Measurements from ENCODE around the gene FLNA. TPM values are rescaled to one million over a fixed set of nuclear protein-coding genes. Genes with fewer than 3 reads are reported as not detected.

FLNA gene
- total and polyA plus RNA-seq, 2 of the 13 experiments (the other 11 are each of a cell fraction or from before 2014, with no cell fraction given): 83.4 to 174 TPM

DNA sequence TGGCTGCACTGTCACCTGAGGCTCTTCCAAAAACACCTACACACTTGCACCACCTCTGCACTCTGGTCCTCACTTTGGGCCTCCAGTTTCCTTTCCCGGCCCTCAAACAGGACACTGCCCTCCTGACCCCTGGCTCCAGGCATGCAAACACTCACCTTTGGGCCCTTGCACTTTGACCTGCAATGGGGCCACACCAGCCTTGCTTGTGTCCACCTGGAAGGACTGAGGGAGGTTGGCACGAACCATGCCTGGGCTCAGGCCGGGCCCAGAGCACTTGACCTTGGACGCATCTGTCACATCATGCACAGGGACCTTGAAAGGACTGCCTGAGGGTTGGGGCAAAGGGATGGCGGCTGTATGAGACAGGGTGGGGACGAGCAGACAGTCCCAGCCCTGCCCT lies 15.6 kb downstream of the FLNA start (continued):
- TF ChIP-seq, protein P1, sequence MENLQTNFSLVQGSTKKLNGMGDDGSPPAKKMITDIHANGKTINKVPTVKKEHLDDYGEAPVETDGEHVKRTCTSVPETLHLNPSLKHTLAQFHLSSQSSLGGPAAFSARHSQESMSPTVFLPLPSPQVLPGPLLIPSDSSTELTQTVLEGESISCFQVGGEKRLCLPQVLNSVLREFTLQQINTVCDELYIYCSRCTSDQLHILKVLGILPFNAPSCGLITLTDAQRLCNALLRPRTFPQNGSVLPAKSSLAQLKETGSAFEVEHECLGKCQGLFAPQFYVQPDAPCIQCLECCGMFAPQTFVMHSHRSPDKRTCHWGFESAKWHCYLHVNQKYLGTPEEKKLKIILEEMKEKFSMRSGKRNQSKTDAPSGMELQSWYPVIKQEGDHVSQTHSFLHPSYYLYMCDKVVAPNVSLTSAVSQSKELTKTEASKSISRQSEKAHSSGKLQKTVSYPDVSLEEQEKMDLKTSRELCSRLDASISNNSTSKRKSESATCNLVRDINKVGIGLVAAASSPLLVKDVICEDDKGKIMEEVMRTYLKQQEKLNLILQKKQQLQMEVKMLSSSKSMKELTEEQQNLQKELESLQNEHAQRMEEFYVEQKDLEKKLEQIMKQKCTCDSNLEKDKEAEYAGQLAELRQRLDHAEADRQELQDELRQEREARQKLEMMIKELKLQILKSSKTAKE (CRISPR knock-in tag; IDR thresholded peaks at IDR 0.05; ENCODE audit: borderline replicate concordance): peak; percentile 27; the same call in 1 of the 2 replicates
- TF ChIP-seq ZSCAN20 (CRISPR knock-in tag; IDR thresholded peaks at IDR 0.05; ENCODE audit: borderline replicate concordance): no peak
- TF ChIP-seq ZNF225 (CRISPR knock-in tag; IDR thresholded peaks at IDR 0.05): no peak
- TF ChIP-seq HDAC1 (CRISPR knock-in tag; IDR thresholded peaks at IDR 0.05): peak; percentile 49; the same call in 1 of the 2 replicates
- TF ChIP-seq, protein P2, sequence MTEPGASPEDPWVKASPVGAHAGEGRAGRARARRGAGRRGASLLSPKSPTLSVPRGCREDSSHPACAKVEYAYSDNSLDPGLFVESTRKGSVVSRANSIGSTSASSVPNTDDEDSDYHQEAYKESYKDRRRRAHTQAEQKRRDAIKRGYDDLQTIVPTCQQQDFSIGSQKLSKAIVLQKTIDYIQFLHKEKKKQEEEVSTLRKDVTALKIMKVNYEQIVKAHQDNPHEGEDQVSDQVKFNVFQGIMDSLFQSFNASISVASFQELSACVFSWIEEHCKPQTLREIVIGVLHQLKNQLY (CRISPR knock-in tag; IDR thresholded peaks at IDR 0.05): no peak
- TF ChIP-seq ZSCAN30 (CRISPR knock-in tag; IDR thresholded peaks at IDR 0.05): no peak
- TF ChIP-seq HNRNPL (IDR thresholded peaks at IDR 0.05; ENCODE audit: low read depth, low read length): peak; percentile 86
- peak; percentile 56; the same call in 1 of the 2 replicates for TF ChIP-seq ZFX (CRISPR knock-in tag; IDR thresholded peaks at IDR 0.05; ENCODE audit: low read depth)
- no peak for TF ChIP-seq ZNF567 (CRISPR knock-in tag; IDR thresholded peaks at IDR 0.05; ENCODE audit: borderline replicate concordance)
- no peak for TF ChIP-seq ZNF451 (CRISPR knock-in tag; IDR thresholded peaks at IDR 0.05)
- TF ChIP-seq TARDBP (CRISPR knock-in tag; IDR thresholded peaks at IDR 0.05): peak; percentile 23; the same call in 1 of the 2 replicates
- TF ChIP-seq ZNF629 (CRISPR knock-in tag; conservative IDR thresholded peaks at IDR 0.05): peak; percentile 37; the same call in 1 of the 2 replicates
- TF ChIP-seq, protein P3, sequence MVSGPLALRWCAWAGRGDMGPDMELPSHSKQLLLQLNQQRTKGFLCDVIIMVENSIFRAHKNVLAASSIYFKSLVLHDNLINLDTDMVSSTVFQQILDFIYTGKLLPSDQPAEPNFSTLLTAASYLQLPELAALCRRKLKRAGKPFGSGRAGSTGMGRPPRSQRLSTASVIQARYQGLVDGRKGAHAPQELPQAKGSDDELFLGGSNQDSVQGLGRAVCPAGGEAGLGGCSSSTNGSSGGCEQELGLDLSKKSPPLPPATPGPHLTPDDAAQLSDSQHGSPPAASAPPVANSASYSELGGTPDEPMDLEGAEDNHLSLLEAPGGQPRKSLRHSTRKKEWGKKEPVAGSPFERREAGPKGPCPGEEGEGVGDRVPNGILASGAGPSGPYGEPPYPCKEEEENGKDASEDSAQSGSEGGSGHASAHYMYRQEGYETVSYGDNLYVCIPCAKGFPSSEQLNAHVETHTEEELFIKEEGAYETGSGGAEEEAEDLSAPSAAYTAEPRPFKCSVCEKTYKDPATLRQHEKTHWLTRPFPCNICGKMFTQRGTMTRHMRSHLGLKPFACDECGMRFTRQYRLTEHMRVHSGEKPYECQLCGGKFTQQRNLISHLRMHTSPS (CRISPR knock-in tag; IDR thresholded peaks at IDR 0.05; ENCODE audit: low read depth): peak; percentile 77; the same call in 1 of the 2 replicates
- TF ChIP-seq, protein P4, sequence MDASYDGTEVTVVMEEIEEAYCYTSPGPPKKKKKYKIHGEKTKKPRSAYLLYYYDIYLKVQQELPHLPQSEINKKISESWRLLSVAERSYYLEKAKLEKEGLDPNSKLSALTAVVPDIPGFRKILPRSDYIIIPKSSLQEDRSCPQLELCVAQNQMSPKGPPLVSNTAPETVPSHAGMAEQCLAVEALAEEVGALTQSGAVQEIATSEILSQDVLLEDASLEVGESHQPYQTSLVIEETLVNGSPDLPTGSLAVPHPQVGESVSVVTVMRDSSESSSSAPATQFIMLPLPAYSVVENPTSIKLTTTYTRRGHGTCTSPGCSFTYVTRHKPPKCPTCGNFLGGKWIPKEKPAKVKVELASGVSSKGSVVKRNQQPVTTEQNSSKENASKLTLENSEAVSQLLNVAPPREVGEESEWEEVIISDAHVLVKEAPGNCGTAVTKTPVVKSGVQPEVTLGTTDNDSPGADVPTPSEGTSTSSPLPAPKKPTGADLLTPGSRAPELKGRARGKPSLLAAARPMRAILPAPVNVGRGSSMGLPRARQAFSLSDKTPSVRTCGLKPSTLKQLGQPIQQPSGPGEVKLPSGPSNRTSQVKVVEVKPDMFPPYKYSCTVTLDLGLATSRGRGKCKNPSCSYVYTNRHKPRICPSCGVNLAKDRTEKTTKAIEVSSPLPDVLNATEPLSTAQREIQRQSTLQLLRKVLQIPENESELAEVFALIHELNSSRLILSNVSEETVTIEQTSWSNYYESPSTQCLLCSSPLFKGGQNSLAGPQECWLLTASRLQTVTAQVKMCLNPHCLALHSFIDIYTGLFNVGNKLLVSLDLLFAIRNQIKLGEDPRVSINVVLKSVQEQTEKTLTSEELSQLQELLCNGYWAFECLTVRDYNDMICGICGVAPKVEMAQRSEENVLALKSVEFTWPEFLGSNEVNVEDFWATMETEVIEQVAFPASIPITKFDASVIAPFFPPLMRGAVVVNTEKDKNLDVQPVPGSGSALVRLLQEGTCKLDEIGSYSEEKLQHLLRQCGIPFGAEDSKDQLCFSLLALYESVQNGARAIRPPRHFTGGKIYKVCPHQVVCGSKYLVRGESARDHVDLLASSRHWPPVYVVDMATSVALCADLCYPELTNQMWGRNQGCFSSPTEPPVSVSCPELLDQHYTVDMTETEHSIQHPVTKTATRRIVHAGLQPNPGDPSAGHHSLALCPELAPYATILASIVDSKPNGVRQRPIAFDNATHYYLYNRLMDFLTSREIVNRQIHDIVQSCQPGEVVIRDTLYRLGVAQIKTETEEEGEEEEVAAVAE (CRISPR knock-in tag; IDR thresholded peaks at IDR 0.05; ENCODE audit: borderline replicate concordance): no peak
- no peak for TF ChIP-seq ZNF547 (CRISPR knock-in tag; IDR thresholded peaks at IDR 0.05)
- TF ChIP-seq ZNF577 (CRISPR knock-in tag; IDR thresholded peaks at IDR 0.05; ENCODE audit: borderline replicate concordance, low read depth): no peak
- TF ChIP-seq NR2C2 (CRISPR knock-in tag; IDR thresholded peaks at IDR 0.05; ENCODE audit: borderline replicate concordance): peak; percentile 86
- TF ChIP-seq NR2F6 (IDR thresholded peaks at IDR 0.05): peak; percentile 88
- TF ChIP-seq NR2F6 (CRISPR knock-in tag; IDR thresholded peaks at IDR 0.05): peak; percentile 87
- TF ChIP-seq ZNF256 (CRISPR knock-in tag; conservative IDR thresholded peaks at IDR 0.05): no peak
- no peak for TF ChIP-seq EZH2 (conservative IDR thresholded peaks at IDR 0.05; ENCODE audit: low read depth, low read length)
- peak; percentile 71; the same call in 1 of the 2 replicates for TF ChIP-seq PPARG (CRISPR knock-in tag; conservative IDR thresholded peaks at IDR 0.05)
- no peak for TF ChIP-seq CREM (IDR thresholded peaks at IDR 0.05)
- no peak for TF ChIP-seq CREM (CRISPR knock-in tag; IDR thresholded peaks at IDR 0.05)

All from HepG2 (cell line).